Measurements from ENCODE around the gene PISD.

PISD gene

DNA sequence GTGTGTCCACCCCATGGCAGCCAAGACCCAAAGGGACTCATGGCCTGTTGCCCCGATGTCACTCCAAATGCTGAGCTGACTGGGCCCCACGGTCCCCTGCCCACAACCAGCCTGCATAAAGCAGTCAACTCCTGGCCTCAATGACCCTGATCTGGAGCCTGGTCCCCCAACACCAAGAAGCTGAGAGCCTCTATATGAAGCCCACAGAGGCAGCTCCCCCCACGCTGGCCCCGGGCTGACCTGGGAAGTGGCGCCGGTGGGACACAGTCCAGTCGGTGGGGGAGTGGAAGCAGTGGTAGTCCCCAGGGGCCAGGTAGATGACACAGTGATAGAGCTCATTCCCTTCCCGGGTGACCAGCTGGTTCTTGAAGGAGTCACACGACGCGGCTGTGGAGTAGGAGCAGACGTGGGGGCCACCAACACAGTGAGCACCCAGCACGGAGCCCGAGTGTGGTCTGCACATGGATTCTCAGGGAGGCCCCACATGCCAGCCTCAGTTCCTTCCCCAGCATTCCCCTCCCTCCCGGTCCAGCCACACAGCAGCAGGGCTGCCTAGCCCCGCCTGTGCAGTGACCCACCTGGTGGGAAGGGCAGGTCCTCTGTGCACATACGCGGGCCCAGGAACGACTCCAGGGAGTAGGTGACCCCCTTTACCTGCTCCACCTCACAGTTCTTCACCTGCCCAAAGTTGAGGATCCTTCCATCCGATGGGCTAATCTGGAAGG, 41.1 kb downstream of the PISD start:
- no peaks in the 10 kb centered on the region for H3K27me3 ChIP-seq (ENCODE audit: insufficient read depth, poor library complexity, severe bottlenecking)
- DNase-seq (ENCODE audit: low read depth in 1 of 2, low spot score in 1 of 2) = no peak
- TF ChIP-seq, protein P1, sequence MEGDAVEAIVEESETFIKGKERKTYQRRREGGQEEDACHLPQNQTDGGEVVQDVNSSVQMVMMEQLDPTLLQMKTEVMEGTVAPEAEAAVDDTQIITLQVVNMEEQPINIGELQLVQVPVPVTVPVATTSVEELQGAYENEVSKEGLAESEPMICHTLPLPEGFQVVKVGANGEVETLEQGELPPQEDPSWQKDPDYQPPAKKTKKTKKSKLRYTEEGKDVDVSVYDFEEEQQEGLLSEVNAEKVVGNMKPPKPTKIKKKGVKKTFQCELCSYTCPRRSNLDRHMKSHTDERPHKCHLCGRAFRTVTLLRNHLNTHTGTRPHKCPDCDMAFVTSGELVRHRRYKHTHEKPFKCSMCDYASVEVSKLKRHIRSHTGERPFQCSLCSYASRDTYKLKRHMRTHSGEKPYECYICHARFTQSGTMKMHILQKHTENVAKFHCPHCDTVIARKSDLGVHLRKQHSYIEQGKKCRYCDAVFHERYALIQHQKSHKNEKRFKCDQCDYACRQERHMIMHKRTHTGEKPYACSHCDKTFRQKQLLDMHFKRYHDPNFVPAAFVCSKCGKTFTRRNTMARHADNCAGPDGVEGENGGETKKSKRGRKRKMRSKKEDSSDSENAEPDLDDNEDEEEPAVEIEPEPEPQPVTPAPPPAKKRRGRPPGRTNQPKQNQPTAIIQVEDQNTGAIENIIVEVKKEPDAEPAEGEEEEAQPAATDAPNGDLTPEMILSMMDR (IDR thresholded peaks at IDR 0.05; ENCODE audit: insufficient read depth, low read length) = no peak
- TF ChIP-seq SPI1 (IDR thresholded peaks at IDR 0.05; ENCODE audit: borderline replicate concordance, low read depth) (no peak), POLR2AphosphoS5 (IDR thresholded peaks at IDR 0.05; ENCODE audit: low read depth) (no peak), GABPA (IDR thresholded peaks at IDR 0.05; ENCODE audit: low read depth) (no peak)
- no peak overlapping the region for H3K4me3 ChIP-seq (replicated peaks; ENCODE audit: insufficient read depth, low read length)
- H3K27ac ChIP-seq (replicated peaks) = no peak overlapping the region

DNA sequence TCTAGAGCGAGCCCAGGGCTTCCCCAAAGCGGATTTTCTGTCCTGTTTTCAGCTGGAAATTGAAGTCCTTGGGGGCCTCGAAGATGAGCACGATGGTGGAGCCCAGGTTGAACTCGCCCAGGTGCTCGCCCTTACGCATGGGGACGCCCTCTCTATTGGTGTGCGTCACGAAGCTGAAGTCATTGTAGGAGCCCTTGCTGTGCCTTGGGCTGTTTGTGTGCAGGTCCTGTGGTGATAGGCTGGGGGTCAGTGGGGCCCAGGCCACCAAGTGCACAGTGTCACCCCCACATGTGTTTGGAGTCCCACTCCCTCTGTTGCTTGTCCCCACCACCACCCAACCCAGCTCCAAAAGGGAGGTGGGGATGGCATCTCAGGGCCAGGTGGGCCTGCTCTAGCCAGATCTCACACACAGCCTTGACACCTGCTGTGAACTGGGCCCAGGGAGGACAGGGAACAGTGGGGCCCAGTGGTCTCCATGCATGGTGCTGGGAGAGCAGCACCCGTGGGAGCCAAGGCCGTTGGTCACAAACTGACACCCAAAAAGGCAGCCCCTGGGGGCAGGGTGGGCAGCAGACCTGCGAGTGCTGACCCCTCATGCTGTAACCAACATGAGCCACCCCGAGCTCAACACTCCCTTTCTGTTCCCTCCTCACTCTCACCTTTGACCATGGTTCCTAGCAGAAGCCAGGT, 42.3 kb downstream of the PISD start:
- TF ChIP-seq GABPA (IDR thresholded peaks at IDR 0.05; ENCODE audit: low read depth) (no peak), SPI1 (IDR thresholded peaks at IDR 0.05; ENCODE audit: borderline replicate concordance, low read depth) (no peak), POLR2AphosphoS5 (IDR thresholded peaks at IDR 0.05; ENCODE audit: low read depth) (no peak; the same call in 1 of the 2 replicates)
- TF ChIP-seq, protein P2, sequence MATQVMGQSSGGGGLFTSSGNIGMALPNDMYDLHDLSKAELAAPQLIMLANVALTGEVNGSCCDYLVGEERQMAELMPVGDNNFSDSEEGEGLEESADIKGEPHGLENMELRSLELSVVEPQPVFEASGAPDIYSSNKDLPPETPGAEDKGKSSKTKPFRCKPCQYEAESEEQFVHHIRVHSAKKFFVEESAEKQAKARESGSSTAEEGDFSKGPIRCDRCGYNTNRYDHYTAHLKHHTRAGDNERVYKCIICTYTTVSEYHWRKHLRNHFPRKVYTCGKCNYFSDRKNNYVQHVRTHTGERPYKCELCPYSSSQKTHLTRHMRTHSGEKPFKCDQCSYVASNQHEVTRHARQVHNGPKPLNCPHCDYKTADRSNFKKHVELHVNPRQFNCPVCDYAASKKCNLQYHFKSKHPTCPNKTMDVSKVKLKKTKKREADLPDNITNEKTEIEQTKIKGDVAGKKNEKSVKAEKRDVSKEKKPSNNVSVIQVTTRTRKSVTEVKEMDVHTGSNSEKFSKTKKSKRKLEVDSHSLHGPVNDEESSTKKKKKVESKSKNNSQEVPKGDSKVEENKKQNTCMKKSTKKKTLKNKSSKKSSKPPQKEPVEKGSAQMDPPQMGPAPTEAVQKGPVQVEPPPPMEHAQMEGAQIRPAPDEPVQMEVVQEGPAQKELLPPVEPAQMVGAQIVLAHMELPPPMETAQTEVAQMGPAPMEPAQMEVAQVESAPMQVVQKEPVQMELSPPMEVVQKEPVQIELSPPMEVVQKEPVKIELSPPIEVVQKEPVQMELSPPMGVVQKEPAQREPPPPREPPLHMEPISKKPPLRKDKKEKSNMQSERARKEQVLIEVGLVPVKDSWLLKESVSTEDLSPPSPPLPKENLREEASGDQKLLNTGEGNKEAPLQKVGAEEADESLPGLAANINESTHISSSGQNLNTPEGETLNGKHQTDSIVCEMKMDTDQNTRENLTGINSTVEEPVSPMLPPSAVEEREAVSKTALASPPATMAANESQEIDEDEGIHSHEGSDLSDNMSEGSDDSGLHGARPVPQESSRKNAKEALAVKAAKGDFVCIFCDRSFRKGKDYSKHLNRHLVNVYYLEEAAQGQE (IDR thresholded peaks at IDR 0.05; ENCODE audit: insufficient replicate concordance, low read depth) = no peak
- TF ChIP-seq, protein P1 (IDR thresholded peaks at IDR 0.05; ENCODE audit: insufficient read depth, low read length) = no peak
- DNase-seq (ENCODE audit: low read depth in 1 of 2, low spot score in 1 of 2) = no peak
- no peak overlapping the region for H3K27ac ChIP-seq (replicated peaks)
- no peaks in the 10 kb centered on the region for H3K27me3 ChIP-seq (ENCODE audit: insufficient read depth, poor library complexity, severe bottlenecking)
- no peak overlapping the region for H3K4me3 ChIP-seq (replicated peaks; ENCODE audit: insufficient read depth, low read length)

DNA sequence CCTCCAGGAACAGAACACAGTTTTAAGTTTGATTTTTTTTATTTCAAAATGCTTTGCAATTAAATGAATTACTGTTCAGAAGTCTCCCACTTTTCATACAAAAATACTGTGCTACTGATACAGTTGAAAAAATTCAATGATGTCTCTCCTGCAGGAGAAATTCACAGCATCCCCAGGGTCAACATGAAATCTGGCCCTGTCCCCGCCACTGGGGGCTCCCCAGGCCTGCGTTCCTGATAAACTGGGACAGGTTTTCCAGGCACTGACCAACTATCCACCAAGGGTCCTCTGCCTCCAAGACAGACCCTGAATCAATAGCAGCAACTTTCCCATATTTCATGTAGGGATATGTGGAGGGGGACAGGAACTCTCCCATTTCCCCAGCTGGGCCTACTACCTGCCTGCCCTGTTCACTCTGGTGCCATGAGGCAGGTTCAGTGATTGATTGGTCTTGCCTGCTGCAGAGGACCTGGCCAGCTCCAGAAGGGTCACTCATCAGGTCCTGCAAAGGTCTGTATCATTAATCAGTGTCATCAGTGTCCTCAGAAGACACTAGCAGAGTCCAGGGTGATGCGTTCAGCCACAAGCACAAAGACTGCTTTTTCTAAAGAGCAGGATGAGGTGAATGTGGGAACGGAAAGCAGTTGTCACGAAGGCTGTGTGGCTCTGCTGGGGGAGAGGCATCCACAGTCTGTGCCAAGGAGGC, 43.4 kb downstream of the PISD start:
- DNase-seq (ENCODE audit: low read depth in 1 of 2, low spot score in 1 of 2) = no peak
- H3K27ac ChIP-seq (replicated peaks) = no peak overlapping the region
- H3K27me3 ChIP-seq (ENCODE audit: insufficient read depth, poor library complexity, severe bottlenecking) = no peaks in the 10 kb centered on the region
- TF ChIP-seq SPI1 (IDR thresholded peaks at IDR 0.05; ENCODE audit: borderline replicate concordance, low read depth) (no peak), POLR2AphosphoS5 (IDR thresholded peaks at IDR 0.05; ENCODE audit: low read depth) (0 out of 2 replicates have a peak, but pooled peaks have one; percentile 28)
- no peak overlapping the region for H3K4me3 ChIP-seq (replicated peaks; ENCODE audit: insufficient read depth, low read length)

DNA sequence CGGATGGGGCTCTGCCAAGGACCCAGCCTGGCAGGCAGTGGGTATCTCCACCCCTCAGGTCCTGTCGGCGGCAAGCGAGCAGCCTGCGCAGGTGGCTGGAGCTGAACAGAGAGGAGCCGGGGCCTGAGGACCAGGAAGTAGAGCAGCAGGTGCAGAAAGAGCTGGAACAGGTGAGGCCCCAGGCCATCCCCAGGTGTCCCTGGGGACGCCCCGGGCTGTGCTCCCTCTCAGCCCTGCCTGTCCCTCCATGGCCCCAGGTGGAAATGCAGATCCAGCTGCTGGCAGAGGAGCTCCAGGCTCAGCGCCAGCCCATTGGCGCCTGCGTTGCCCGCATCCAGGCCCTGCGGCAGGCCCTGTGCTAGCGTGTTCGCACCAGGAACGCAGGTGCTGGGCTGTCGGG, 44.0 kb downstream of the PISD start:
- no peak overlapping the region for H3K27ac ChIP-seq (replicated peaks)
- H3K4me3 ChIP-seq (replicated peaks; ENCODE audit: insufficient read depth, low read length) = no peak overlapping the region
- TF ChIP-seq SPI1 (IDR thresholded peaks at IDR 0.05; ENCODE audit: borderline replicate concordance, low read depth) (no peak), POLR2AphosphoS5 (IDR thresholded peaks at IDR 0.05; ENCODE audit: low read depth) (no peak; the same call in 1 of the 2 replicates), GABPA (IDR thresholded peaks at IDR 0.05; ENCODE audit: low read depth) (no peak)
- TF ChIP-seq, protein P2 (IDR thresholded peaks at IDR 0.05; ENCODE audit: insufficient replicate concordance, low read depth) = no peak
- TF ChIP-seq, protein P1 (IDR thresholded peaks at IDR 0.05; ENCODE audit: insufficient read depth, low read length) = no peak
- H3K27me3 ChIP-seq (ENCODE audit: insufficient read depth, poor library complexity, severe bottlenecking) = no peaks in the 10 kb centered on the region
- no peak for DNase-seq (ENCODE audit: low read depth in 1 of 2, low spot score in 1 of 2)

Data from HL-60 (cell line).